GM03348 (cell line): ENCODE measurements around the gene WASL.
"Not testable (repeated sequence)": the region's sequence is repeated elsewhere in the genome, so short reads cannot be mapped to it uniquely, and the experiment has no call there.

Source experiments
- DNase-seq: peaks from one replicate; pipeline ENCODE4 v3.0.0; 2012; ENCODE audit warnings: low spot score

Gene WASL

DNA sequence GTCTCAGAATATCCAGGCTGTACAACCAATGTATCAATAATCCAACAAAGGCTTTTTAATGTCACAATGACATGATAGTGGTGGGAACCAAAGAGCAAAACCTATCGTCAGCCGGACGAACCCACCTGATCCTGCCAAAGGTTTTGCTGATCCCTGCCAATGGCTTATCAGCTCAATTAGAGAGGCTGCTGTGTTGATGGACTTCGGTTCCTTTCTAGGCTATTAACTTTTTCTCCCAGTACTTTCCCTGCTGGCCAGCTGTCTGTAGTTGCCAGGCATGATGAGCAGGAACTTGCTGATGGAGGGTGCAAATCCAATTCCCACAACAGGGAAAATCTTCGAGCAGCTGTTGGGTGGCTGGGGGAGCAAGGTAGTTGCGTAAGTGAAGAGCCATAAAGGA lies 90.8 kb downstream of the WASL start:
- no peak for DNase-seq

DNA sequence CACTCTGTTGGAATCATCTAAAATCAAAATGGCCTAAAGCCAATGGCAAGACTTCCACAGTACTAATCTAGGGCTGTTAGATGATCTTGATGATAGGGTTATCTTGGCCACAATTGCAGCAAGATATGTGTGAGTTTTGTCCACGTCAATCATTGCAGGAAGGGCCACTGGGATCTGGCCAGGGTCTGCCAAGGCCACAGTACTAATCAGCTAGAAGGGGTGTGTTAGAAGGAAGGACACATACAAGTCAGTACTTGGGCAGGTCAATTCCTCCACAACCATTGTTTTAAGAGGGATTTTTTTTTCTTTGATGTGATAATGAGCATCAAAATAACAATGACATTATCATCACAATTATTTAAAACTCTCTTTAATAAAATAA lies 91.5 kb downstream of the WASL start:
- DNase-seq: no peak

GRCh38 chr7:123656544-123657303 lies 92.1 kb downstream of the WASL start:
- no peak for DNase-seq

GRCh38 chr7:123655614-123656013 lies 93.2 kb downstream of the WASL start, which contains the start of gene LMOD2:
LMOD2 (plus strand) TSS chr7:123655866; CDS start chr7:123655964, 98 bp downstream.
- DNase-seq: no peak

DNA sequence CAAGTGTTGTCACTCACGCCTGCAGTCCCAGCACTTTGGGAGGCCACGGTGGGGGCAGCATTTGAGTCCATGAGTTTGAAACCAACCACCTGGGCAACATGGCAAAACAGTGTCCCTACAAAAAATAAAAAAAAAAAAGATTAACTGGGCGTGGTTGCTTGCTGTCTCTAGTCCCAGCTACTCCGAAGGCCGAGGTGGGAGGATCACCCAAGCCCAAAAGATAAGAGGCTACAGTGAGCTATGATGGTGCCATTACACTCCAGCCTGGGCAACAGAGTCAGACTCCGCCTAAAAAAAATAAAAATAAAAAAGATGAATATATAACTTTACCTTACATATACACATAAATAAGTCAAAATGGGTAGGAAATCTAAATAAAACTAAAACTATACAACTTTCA lies 95.6 kb downstream of the WASL start:
- DNase-seq: no peak

DNA sequence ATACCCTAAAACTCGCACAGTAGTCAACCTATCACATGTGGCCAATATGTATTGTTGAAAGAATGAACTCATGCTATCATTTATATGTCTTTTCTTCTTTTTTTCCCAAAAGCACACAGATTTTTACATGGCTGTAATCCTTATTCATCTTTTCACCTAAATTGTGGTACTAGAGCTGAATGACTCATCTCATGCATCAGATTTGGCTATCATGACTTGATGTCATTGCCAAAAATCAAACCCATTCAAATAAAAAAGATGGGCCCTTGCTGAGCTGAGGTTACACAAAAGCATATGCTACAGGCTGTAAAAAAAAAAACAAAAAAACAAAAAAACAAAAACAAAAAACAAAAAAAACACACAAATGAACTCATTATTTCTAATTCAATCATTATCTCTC lies 96.4 kb downstream of the WASL start:
- no peak for DNase-seq

GRCh38 chr7:123650595-123650994 lies 98.2 kb downstream of the WASL start:
- no peak for DNase-seq

DNA sequence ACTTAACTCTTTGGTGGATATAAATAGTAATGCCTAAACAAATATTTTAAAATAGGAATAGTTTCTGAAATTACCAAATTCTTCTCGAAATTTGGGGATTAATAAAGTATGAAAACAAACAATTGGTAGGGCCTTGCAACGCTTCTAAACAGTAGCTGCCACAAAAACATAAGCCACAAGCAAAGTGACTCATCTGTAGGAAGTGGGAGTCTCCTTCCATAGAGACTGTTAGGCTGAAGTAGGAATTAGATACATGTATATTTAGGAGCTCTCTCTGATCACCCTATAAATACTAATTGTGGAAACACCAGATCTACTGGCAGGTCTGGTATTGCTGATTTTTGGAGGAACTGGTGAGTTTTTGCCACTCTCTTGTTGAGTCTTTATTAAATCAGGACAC lies 98.8 kb downstream of the WASL start:
- no peak for DNase-seq

- DNase-seq: no peak
Observed at GRCh38 chr7:123647106-123647730, 101.6 kb downstream of the WASL start.

GRCh38 chr7:123645516-123645915 lies 103.3 kb downstream of the WASL start:
- no peak for DNase-seq

GRCh38 chr7:123643495-123644441 lies 105.0 kb downstream of the WASL start:
- peak; percentile 49 for DNase-seq

- DNase-seq: no peak
Observed at GRCh38 chr7:123641901-123642300, 106.9 kb downstream of the WASL start.

- DNase-seq: no peak
Observed at GRCh38 chr7:123640583-123640982, 108.2 kb downstream of the WASL start.

- no peak for DNase-seq
Observed at GRCh38 chr7:123639631-123640030, 109.2 kb downstream of the WASL start.

- DNase-seq: no peak
Observed at GRCh38 chr7:123637878-123638277, 110.9 kb downstream of the WASL start.

DNA sequence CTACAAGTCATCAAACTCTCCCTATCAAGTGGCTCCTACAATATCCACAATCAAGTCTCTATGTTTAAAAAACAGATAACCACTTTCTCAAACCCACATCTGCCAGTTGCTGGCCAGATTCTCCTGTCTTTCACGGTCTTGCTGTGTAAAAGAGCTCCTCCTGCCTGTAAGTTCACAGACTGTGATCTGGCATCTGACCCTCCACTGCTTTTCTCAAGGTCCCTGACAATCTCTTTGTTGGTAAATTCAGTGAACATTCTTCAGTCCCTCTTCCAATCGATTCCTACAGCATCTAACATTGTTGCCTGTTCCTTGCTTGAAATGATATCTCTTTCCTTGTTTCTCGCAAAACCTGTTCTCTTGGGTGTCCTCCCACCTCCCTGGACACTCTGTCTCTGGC lies 111.6 kb downstream of the WASL start:
- DNase-seq: no peak

GRCh38 chr7:123635551-123636359 lies 113.0 kb downstream of the WASL start:
- peak; percentile 52 for DNase-seq

DNA sequence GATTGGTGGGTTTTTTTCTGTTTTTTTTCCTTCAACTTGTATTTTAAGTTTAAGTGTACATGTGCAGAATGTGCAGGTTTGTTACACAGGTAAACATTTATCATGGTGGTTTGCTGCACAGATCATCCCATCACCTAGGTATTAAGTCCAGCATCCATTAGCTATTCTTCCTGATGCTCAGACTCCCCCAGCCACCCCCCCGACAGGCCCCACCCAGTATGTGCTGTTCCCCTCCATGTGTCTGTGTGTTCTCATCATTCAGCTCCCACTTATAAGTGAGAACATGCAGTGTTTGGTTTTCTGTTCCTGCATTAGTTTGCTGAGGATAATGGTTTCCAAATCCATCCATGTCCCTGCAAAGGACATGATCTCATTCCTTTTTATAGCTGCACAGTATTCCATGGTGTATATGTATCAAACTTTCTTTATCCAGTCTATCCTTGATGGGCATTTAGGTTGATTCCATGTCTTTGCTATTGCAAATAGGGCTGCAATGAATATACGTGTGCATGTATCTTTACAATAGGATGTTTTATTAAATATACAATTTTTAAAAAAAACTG lies 114.7 kb downstream of the WASL start:
- DNase-seq: not testable (repeated sequence)

DNA sequence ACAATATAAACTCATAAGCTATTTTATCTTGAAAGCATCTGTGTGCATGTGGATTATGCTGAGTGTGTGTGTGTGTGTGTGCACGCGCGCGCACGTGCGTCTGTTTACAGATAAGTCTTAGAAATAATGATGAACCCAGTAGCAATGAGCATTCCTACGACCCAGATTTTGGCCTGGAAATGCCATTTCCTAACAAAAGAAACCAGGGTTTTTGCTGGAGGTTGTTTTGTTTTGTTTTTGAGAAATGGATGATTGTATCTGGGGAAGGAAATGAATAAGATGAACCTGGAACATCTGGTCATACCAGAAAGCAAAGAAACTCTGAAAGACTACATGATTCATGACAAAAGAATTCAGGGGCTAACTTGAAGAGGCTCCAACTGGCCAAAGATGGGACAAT lies 115.2 kb downstream of the WASL start:
- peak; percentile 58 for DNase-seq

GRCh38 chr7:123632808-123633207 lies 116.0 kb downstream of the WASL start:
- DNase-seq: no peak
